Measurements from ENCODE around the gene TSPAN17.

TSPAN17 gene

GRCh38 chr5:176608937-176609723 is 38.2 kb upstream of the TSPAN17 start:
- TF ChIP-seq GLIS3 (CRISPR knock-in tag; IDR thresholded peaks at IDR 0.05) (no peak), RARB (CRISPR knock-in tag; IDR thresholded peaks at IDR 0.05) (no peak), ZFP3 (CRISPR knock-in tag; IDR thresholded peaks at IDR 0.05) (no peak), ZNF8 (CRISPR knock-in tag; IDR thresholded peaks at IDR 0.05) (no peak), PPARA (CRISPR knock-in tag; IDR thresholded peaks at IDR 0.05; ENCODE audit: borderline replicate concordance) (no peak), OSR1 (CRISPR knock-in tag; IDR thresholded peaks at IDR 0.05) (no peak), ZFP30 (CRISPR knock-in tag; IDR thresholded peaks at IDR 0.05) (no peak), TOX (CRISPR knock-in tag; IDR thresholded peaks at IDR 0.05; ENCODE audit: borderline replicate concordance) (no peak), ZC3H10 (CRISPR knock-in tag; IDR thresholded peaks at IDR 0.05) (no peak), BACH2 (CRISPR knock-in tag; IDR thresholded peaks at IDR 0.05; ENCODE audit: borderline replicate concordance) (no peak), ESRRG (CRISPR knock-in tag; IDR thresholded peaks at IDR 0.05) (no peak), ISL1 (CRISPR knock-in tag; IDR thresholded peaks at IDR 0.05) (no peak)
- TF ChIP-seq, protein P1, sequence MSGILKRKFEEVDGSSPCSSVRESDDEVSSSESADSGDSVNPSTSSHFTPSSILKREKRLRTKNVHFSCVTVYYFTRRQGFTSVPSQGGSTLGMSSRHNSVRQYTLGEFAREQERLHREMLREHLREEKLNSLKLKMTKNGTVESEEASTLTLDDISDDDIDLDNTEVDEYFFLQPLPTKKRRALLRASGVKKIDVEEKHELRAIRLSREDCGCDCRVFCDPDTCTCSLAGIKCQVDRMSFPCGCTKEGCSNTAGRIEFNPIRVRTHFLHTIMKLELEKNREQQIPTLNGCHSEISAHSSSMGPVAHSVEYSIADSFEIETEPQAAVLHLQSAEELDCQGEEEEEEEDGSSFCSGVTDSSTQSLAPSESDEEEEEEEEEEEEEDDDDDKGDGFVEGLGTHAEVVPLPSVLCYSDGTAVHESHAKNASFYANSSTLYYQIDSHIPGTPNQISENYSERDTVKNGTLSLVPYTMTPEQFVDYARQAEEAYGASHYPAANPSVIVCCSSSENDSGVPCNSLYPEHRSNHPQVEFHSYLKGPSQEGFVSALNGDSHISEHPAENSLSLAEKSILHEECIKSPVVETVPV (CRISPR knock-in tag; IDR thresholded peaks at IDR 0.05): no peak
- TF ChIP-seq, protein P2, sequence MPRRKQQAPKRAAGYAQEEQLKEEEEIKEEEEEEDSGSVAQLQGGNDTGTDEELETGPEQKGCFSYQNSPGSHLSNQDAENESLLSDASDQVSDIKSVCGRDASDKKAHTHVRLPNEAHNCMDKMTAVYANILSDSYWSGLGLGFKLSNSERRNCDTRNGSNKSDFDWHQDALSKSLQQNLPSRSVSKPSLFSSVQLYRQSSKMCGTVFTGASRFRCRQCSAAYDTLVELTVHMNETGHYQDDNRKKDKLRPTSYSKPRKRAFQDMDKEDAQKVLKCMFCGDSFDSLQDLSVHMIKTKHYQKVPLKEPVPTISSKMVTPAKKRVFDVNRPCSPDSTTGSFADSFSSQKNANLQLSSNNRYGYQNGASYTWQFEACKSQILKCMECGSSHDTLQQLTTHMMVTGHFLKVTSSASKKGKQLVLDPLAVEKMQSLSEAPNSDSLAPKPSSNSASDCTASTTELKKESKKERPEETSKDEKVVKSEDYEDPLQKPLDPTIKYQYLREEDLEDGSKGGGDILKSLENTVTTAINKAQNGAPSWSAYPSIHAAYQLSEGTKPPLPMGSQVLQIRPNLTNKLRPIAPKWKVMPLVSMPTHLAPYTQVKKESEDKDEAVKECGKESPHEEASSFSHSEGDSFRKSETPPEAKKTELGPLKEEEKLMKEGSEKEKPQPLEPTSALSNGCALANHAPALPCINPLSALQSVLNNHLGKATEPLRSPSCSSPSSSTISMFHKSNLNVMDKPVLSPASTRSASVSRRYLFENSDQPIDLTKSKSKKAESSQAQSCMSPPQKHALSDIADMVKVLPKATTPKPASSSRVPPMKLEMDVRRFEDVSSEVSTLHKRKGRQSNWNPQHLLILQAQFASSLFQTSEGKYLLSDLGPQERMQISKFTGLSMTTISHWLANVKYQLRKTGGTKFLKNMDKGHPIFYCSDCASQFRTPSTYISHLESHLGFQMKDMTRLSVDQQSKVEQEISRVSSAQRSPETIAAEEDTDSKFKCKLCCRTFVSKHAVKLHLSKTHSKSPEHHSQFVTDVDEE (CRISPR knock-in tag; IDR thresholded peaks at IDR 0.05): no peak
- TF ChIP-seq, protein P3, sequence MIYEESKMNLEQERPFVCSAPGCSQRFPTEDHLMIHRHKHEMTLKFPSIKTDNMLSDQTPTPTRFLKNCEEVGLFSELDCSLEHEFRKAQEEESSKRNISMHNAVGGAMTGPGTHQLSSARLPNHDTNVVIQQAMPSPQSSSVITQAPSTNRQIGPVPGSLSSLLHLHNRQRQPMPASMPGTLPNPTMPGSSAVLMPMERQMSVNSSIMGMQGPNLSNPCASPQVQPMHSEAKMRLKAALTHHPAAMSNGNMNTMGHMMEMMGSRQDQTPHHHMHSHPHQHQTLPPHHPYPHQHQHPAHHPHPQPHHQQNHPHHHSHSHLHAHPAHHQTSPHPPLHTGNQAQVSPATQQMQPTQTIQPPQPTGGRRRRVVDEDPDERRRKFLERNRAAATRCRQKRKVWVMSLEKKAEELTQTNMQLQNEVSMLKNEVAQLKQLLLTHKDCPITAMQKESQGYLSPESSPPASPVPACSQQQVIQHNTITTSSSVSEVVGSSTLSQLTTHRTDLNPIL (CRISPR knock-in tag; IDR thresholded peaks at IDR 0.05; ENCODE audit: low read depth): no peak
- ATAC-seq: peak; percentile 15

DNA sequence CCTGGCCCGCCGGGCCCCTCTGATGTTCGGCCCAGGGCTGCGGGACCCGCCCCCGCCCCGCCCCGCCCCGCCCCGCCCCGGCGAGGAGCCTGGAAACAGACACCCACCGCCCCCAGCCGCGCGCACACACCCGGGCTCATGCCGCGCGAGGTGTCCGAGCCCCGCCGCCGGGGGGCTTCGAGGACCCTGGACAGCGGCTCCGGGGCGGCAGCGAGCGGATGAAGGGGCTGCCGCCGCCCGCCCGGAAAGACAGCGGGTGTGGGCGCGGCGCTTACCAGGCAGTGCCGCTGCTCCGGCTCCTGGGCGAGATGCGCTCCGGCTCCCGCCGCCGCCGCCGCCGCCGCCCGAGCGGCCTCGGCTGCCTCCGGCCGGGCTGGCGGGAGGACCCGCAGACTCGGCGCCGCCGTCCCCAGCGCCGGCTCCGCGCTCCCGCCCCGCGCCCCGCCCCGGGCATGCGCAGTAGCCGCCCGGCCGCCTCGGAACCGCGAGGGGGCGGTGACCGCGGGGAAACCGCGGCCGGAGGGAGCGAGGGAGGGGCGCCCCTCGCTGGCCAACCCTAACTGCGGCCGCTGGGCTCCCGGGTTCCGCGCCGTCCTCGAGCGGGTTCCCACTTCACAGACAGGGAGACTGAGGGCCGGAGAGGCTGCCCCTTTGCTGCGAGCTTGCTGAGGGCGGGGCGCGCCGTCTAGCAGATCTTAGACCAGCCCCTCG is 37.4 kb upstream of the TSPAN17 start, which contains the start of gene GPRIN1:
TSS of gene GPRIN1 (minus strand) at position 433 of the 711 bp plus-strand sequence. CDS start 10,322 bp downstream, outside the sequence.
- TF ChIP-seq RARB (CRISPR knock-in tag; IDR thresholded peaks at IDR 0.05): no peak
- TF ChIP-seq, protein P3 (CRISPR knock-in tag; IDR thresholded peaks at IDR 0.05; ENCODE audit: low read depth): no peak
- TF ChIP-seq OSR1 (CRISPR knock-in tag; IDR thresholded peaks at IDR 0.05): no peak
- no peak for TF ChIP-seq ZNF8 (CRISPR knock-in tag; IDR thresholded peaks at IDR 0.05)
- TF ChIP-seq TCF4 (CRISPR knock-in tag; IDR thresholded peaks at IDR 0.05; ENCODE audit: borderline replicate concordance): no peak
- no peak for TF ChIP-seq ISL1 (CRISPR knock-in tag; IDR thresholded peaks at IDR 0.05)
- no peak for TF ChIP-seq ESRRG (CRISPR knock-in tag; IDR thresholded peaks at IDR 0.05)

GRCh38 chr5:176610435-176610773 is 36.9 kb upstream of the TSPAN17 start:
- TF ChIP-seq SNAI2 (CRISPR knock-in tag; IDR thresholded peaks at IDR 0.05) (no peak), ARNTL (CRISPR knock-in tag; IDR thresholded peaks at IDR 0.05; ENCODE audit: borderline replicate concordance, low read depth) (no peak), ZNF70 (CRISPR knock-in tag; IDR thresholded peaks at IDR 0.05) (no peak), ISL1 (CRISPR knock-in tag; IDR thresholded peaks at IDR 0.05) (no peak), TCF4 (CRISPR knock-in tag; IDR thresholded peaks at IDR 0.05; ENCODE audit: borderline replicate concordance) (no peak)
- TF ChIP-seq, protein P1 (CRISPR knock-in tag; IDR thresholded peaks at IDR 0.05): no peak
- ATAC-seq: no peak

More for the DNA sequence above, 37.4 kb upstream of the TSPAN17 start, which contains the start of gene GPRIN1:
- peak; percentile 74 for ATAC-seq

Data from SK-N-SH treated with all-trans-retinoic acid at 6 μM for 48 hours (cell line).